Gastroesophageal sphincter (tissue), 3 donors: ENCODE measurements around the gene CENPA.

Experiments used
- CTCF ChIP-seq, 4 experiments: fragments of 200-600 bp in 2 of 4; fragments of 450-650 bp in 2 of 4; sonication (generic) in 1 of 4; IDR thresholded peaks; one replicate each; pipeline ENCODE4 v1.5.1; 2017 to 2019; ENCODE audit warnings: antibody characterized with exemption in 4 of 4, mild to moderate bottlenecking in 2 of 4, moderate library complexity in 2 of 4
- EP300 ChIP-seq: sonication (generic); formaldehyde crosslinking; IDR thresholded peaks from one replicate; pipeline ENCODE4 v1.6.1; 2017; ENCODE audit warnings: antibody characterized with exemption, mild to moderate bottlenecking
- POLR2A ChIP-seq, 2 donors: fragments of 450-650 bp; IDR thresholded peaks; one replicate each; pipeline ENCODE4 v1.6.1; 2017; ENCODE audit warnings: antibody characterized with exemption in 2 of 2, mild to moderate bottlenecking in 2 of 2, moderate library complexity in 1 of 2
- POLR2AphosphoS5 ChIP-seq: sonication (generic); formaldehyde crosslinking; IDR thresholded peaks from one replicate; pipeline ENCODE4 v1.6.1; 2017; ENCODE audit warnings: antibody characterized with exemption

- TF ChIP-seq POLR2AphosphoS5, result no peak
- TF ChIP-seq CTCF (IDR thresholded peaks at IDR 0.05), result no peak
- TF ChIP-seq POLR2A (IDR thresholded peaks at IDR 0.05), result no peak
- no peak for TF ChIP-seq EP300
Observed at GRCh38 chr2:26793518-26793917, 7.7 kb downstream of the CENPA start.
